Kidney (tissue), 14 donors: ENCODE data around the gene PTGFR. TPM values are rescaled to one million over a fixed set of nuclear protein-coding genes. Genes with fewer than 3 reads are reported as not detected.

Experiments
- DNase-seq, 5 donors: peaks; one replicate each; pipeline ENCODE4 v3.0.0-alpha.2; 2013 to 2020
- FAIRE-seq: peaks from 2 replicates; lab custom pipeline; 2012; peaks lifted over from hg19 to GRCh38; lab: Jason Lieb, UNC
- H3K27ac ChIP-seq, 2 donors: one replicate each; pipeline ENCODE4 v1.7.0; 2013; ENCODE audit warnings: low read depth in 2 of 2, low read length in 2 of 2, inconsistent platforms in 1 of 2
- H3K27me3 ChIP-seq: one replicate; pipeline ENCODE4 v1.7.1; 2013; ENCODE audit warnings: low read length, inconsistent platforms; ENCODE audit not compliant: control insufficient read depth, insufficient read depth
- H3K36me3 ChIP-seq, 3 donors: one replicate each; pipeline versions ENCODE4 v1.7.0 to v1.7.1; 2013; ENCODE audit warnings: low read length in 3 of 3, control low read depth in 1 of 3, inconsistent platforms in 1 of 3; ENCODE audit not compliant: insufficient read depth in 3 of 3, control insufficient read depth in 2 of 3
- H3K4me1 ChIP-seq, 3 donors: one replicate each; pipeline versions ENCODE4 v1.7.0 to v1.7.1; 2013; ENCODE audit warnings: low read length in 3 of 3, inconsistent platforms in 1 of 3, low read depth in 1 of 3; ENCODE audit not compliant: control insufficient read depth in 2 of 3, insufficient read depth in 2 of 3
- H3K4me3 ChIP-seq, 3 donors: one replicate each; pipeline versions ENCODE4 v1.7.0 to v1.8.1; 2013; ENCODE audit warnings: low read length in 3 of 3, control low read depth in 1 of 3, inconsistent platforms in 1 of 3
- H3K9ac ChIP-seq, 3 donors: one replicate each; pipeline versions ENCODE4 v1.7.0 to v1.7.1; 2013; ENCODE audit warnings: low read length in 3 of 3, control low read depth in 1 of 3, inconsistent platforms in 1 of 3
- H3K9me3 ChIP-seq, 3 donors: one replicate each; pipeline versions ENCODE4 v1.7.0 to v1.7.1; 2013; ENCODE audit warnings: low read length in 3 of 3, control low read depth in 1 of 3, inconsistent platforms in 1 of 3; ENCODE audit not compliant: control insufficient read depth in 2 of 3, insufficient read depth in 1 of 3
- CTCF ChIP-seq: IDR thresholded peaks from 3 replicates; pipeline ENCODE4 v1.5.1; 2012; ENCODE audit warnings: mild to moderate bottlenecking, moderate library complexity, borderline replicate concordance; ENCODE audit not compliant: insufficient read depth; ENCODE audit errors: extremely low read depth
- intact Hi-C: fragments of 100-400 bp; cut with DNase I; formaldehyde crosslinking; loops from one replicate; pipeline ENCODE4 v1.11.1; 2022
- polyA plus RNA-seq: library from polyadenylated mRNA; stranded (reverse); fragments of 350-450 nt; fragmentation: Illumina TruSeq; extraction: RNeasy Lipid Tissue Mini Kit (QIAGEN cat#74804); gene quantifications from one replicate; pipeline ENCODE4 v1.2.3, GENCODE V29; 2014; ENCODE audit warnings: low read depth, low replicate concordance; ENCODE audit not compliant: insufficient read depth
- total RNA-seq: library from RNA; stranded (reverse); fragmentation: NEBNext Ultra II Directional; extraction: Animal tissue kit (Norgen Biotek cat#: 25700); gene quantifications from one replicate; pipeline ENCODE4 v1.2.1, GENCODE V29; 2021
- donor health status: control.
- donor health status: control.
- donor health status: control.
- donor health status: control.
- donor health status: control.
- donor health status: DM: yes; HTN: yes; CAD: no.
- donor health status: Normal renal cell carcinoma (clear cell type).

The PTGFR gene
- total and polyA plus RNA-seq, 2 donors from 2014 or later, result 2.4 to 3.7 TPM

- FAIRE-seq, result no peak
- Histone ChIP-seq H3K36me3 (no peaks in the 10 kb centered on the region), H3K9me3 (no peaks in the 10 kb centered on the region), H3K4me3 (no peak overlapping the region), H3K27ac (no peak overlapping the region), H3K9ac (no peak overlapping the region), H3K4me1 (no peaks in the 10 kb centered on the region), H3K27me3 (no peaks in the 10 kb centered on the region)
- intact Hi-C loops, result no loop called here
- DNase-seq, result no peak
- no peak for TF ChIP-seq CTCF
Measured at GRCh38 chr1:78471890-78472620, 18.7 kb upstream of the PTGFR start.

GRCh38 chr1:78472851-78473496 lies 17.8 kb upstream of the PTGFR start:
- Histone ChIP-seq H3K9me3 (no peaks in the 10 kb centered on the region), H3K27me3 (no peaks in the 10 kb centered on the region), H3K9ac (no peak overlapping the region), H3K36me3 (no peaks in the 10 kb centered on the region), H3K4me3 (no peak overlapping the region), H3K27ac (no peak overlapping the region), H3K4me1 (no peaks in the 10 kb centered on the region)
- TF ChIP-seq CTCF, result no peak
- DNase-seq, result no peak
- intact Hi-C loops, result no loop called here
- FAIRE-seq, result no peak

- no peak overlapping the region for H3K4me3 ChIP-seq
- H3K36me3 ChIP-seq, result no peaks in the 10 kb centered on the region
- no peak overlapping the region for H3K9ac ChIP-seq
- H3K27ac ChIP-seq, result no peak overlapping the region
- FAIRE-seq, result no peak
- intact Hi-C loops, result no loop called here
- DNase-seq, result no peak
- no peak for TF ChIP-seq CTCF
- no peaks in the 10 kb centered on the region for H3K4me1 ChIP-seq
- no peaks in the 10 kb centered on the region for H3K27me3 ChIP-seq
- H3K9me3 ChIP-seq, result no peaks in the 10 kb centered on the region
Measured at GRCh38 chr1:78474092-78474491, 16.7 kb upstream of the PTGFR start.
